ENCODE measurements around the gene HTR3C.
A peak's percentile ranks its signal among the peaks of the same experiment; 100 is the strongest.
"Not testable (repeated sequence)": the region's sequence is repeated elsewhere in the genome, so short reads cannot be mapped to it uniquely, and the experiment has no call there.

HTR3C gene

GRCh38 chr3:184052767-184053166 is at the start of gene HTR3C:
Gene HTR3C, plus strand, starts transcription at chr3:184053047. Its CDS starts 34 bp downstream, at chr3:184053081.
- DNase-seq = no peak

DNA sequence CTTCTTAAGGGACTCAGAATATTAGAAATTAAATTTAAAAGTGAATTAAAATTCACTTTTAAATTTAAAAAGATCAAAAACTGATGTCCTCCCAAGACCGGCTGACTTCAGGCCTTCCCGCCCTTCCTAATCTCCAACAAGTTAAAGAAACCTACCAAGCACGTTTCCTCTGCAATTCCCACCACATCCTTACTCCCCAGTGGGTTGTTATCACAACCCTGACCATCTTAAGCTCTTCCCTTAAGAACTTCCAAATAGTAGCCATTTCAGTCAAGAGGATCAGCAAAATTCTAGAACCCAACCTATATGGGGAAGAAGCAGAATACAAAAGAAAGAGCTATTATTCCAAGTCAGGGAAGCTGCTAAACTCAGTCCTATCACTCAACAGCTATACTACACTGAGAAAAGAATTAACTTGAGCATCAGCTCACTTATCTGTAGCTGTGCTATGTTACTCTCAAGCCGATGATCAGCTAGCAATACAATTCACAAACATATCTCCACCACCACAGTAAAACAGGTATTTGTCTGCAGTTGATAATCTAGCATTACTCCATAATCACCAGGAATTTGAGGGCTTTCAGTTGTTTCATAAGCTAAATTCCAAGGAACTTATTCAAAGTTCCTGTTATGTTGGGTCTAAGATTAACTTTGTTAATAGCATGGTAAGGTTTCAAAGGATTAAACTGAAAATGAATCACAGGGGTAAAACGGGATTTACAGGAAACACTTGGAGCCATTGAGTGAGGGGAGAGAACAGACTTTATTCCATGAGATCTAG is 49.5 kb upstream of the HTR3C start:
- DNase-seq = no peak

- no peak for DNase-seq
Observed at GRCh38 chr3:184004476-184004875, 48.4 kb upstream of the HTR3C start.

DNA sequence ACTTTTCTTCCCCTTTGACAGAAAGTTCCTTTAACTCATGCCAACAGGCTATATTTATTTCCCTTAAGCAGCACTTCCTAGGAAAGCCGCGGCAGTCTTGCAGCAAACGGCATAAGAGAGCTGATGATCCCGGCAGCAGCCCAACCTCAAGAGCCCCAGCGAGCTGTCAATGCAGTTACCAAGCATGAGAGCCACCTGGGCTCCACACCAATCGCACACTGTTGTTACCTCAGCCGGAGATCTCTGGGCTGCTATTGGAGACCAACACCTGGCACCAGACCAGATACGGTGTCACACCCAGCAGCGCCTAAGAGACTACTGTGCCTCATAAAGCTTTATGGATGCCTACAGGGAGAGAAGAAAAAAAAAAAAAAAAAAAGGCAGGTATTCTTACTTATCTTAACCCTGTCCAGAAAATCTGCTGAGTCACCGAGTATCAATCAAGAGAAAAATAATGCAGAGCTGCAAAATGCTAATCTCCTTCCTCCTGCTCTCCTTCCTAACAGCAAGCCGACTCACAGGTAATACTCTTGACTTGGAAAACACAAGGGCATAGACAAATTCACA is 46.8 kb upstream of the HTR3C start:
- DNase-seq = peak; percentile 94 to 96

- not testable (repeated sequence) for DNase-seq
Observed at GRCh38 chr3:184007143-184007813, 45.6 kb upstream of the HTR3C start.

- no peak for DNase-seq
Observed at GRCh38 chr3:184008161-184008560, 44.7 kb upstream of the HTR3C start.

GRCh38 chr3:184011230-184011876 is 41.5 kb upstream of the HTR3C start:
- DNase-seq = no peak

GRCh38 chr3:184011937-184012889 is 40.6 kb upstream of the HTR3C start:
- DNase-seq = no peak

GRCh38 chr3:184015381-184016019 is 37.3 kb upstream of the HTR3C start:
- peak; percentile 93 to 99 for DNase-seq

- no peak for DNase-seq
Observed at GRCh38 chr3:184016169-184016570, 36.7 kb upstream of the HTR3C start.

DNA sequence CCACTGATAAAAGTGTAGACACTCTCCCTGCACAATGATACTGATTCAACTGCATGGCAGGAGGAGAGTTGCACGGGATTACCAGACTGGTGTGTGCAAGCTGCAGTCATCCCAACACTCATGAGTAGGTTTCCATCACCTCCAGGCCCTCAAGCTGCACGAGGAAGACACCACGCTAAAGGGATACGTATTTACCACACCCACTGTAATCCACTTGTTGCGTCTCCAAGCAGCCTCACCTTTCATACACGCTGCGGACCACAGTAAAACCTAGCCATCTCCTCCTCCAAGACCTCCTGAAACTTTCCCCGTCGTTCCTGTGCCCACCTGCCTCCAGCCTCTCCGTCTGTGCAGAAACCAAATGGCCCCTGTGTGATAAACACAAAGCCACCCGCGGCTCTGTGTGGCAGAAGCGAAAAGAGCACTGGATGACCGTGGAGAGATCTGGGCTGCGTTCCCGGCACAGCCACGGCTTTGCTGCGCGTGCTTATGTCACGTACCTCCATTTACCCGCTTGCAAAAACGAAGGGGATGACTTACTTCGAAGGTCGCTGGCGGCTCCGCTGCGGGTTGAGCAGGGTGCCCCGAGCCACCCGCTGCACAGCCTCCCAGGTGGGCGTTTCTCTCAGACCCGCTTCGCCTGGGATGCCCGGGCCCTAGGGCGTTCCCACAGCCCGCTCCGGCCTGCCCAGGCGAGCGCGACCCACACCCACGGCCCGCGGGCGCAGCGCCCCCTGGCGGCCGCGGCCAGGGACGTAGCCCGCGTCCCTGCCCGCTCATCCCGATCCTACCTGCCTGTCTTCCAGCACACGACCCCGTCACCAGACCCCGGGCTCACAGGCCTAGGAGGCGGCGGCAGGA is 35.8 kb upstream of the HTR3C start:
- DNase-seq = peak; percentile 40 to 60

GRCh38 chr3:184017672-184018423 is 35.0 kb upstream of the HTR3C start, which contains the start of gene ABCC5:
Gene ABCC5, minus strand, starts transcription at chr3:184017884. Its CDS starts 3,492 bp downstream, at chr3:184014392.
- peak; percentile 95 to 98 for DNase-seq

- no peak for DNase-seq
Observed at GRCh38 chr3:184018424-184018973, 34.3 kb upstream of the HTR3C start.

GRCh38 chr3:184022323-184022722 is 30.5 kb upstream of the HTR3C start:
- no peak for DNase-seq

DNA sequence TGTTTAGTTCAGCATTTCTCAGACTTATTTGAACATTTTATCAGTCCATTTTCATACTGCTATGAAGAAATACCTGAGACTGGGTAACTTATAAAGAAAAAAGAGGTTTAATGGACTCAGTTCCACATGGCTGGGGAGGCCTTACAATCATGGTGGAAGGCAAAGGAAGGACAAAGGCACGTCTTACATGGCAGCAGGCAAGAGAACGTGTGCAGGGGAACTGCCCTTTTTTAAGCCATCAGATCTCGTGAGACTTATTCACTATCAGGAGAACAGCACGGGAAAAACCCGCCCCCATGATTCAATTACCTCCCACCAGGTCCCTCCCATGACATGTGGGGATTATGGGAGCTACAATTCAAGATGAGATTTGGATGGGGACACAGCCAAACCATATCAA is 27.6 kb upstream of the HTR3C start:
- not testable (repeated sequence) for DNase-seq

DNA sequence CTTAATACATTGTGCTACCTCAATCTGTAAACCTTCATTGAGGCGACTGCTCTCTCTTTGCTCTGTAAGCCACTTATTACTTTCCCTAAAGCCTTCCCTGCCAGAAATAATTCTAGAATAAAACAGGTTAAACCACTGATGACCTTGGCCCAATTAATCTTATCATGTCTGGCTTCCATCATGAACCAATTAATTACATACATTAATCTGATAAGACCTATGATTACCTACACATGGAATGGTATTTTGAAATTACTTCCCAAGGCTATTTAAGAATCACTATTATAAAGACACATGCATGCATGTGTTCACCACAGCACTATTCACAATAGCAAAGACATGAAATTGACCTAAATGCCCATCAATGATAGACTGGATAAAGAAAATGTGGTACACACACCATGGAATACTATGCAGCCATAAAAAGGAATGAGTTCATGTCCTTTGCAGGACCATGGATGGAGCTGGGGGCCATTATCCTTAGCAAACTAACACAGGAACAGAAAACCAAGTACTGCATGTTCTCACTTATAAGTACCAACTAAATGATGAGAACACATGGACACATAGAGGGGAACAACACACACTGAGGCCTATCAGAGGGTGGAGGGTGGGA is 24.5 kb upstream of the HTR3C start:
- DNase-seq = not testable (repeated sequence)

- DNase-seq = no peak
Observed at GRCh38 chr3:184029443-184029842, 23.4 kb upstream of the HTR3C start.

GRCh38 chr3:184030536-184030935 is 22.3 kb upstream of the HTR3C start:
- DNase-seq = no peak

GRCh38 chr3:184031187-184031792 is 21.6 kb upstream of the HTR3C start, which contains the start of gene HTR3D:
Gene HTR3D, plus strand, starts transcription at chr3:184031742. Its CDS starts 0 bp downstream, at chr3:184031742.
- DNase-seq = no peak
